H1 (cell line): ENCODE data around the gene UBXN4. TPM values are rescaled to one million over a fixed set of nuclear protein-coding genes. Genes with fewer than 3 reads are reported as not detected.

Source experiments
- CTCF ChIA-PET: fragments of 300-600 bp; sonication (Branson Sonifier 250); formaldehyde crosslinking; loops from one replicate; lab custom pipeline; 2021; ENCODE audit not compliant: partially characterized antibody; lab: Charles Lee
- POLR2A ChIA-PET: fragments of 300-600 bp; sonication (Branson Sonifier 250); formaldehyde crosslinking; loops from one replicate; lab custom pipeline; 2021; ENCODE audit warnings: inconsistent platforms; ENCODE audit not compliant: partially characterized antibody; lab: Charles Lee
- DNase-seq, 2 experiments: peaks; one replicate each; pipeline versions ENCODE4 v3.0.0 to v3.0.0-alpha.2; 2010 to 2022; ENCODE audit warnings: low spot score in 2 of 2, low read depth in 1 of 2, mixed read lengths in 1 of 2
- FAIRE-seq: peaks from 2 replicates; lab custom pipeline; 2011; peaks lifted over from hg19 to GRCh38; lab: Jason Lieb, UNC
- H2AFZ ChIP-seq: 2 replicates; pipeline ENCODE4 v1.8.1; 2012; ENCODE audit warnings: low read length, inconsistent platforms
- H2AK5ac ChIP-seq: 2 replicates; pipeline ENCODE4 v1.6.1; 2013; ENCODE audit warnings: low read depth, low read length
- H2BK120ac ChIP-seq: replicated peaks from 2 replicates; pipeline ENCODE3; 2013; ENCODE audit warnings: low read depth, low read length, inconsistent platforms
- H2BK12ac ChIP-seq: 2 replicates; pipeline ENCODE4 v1.6.1; 2013; ENCODE audit warnings: low read depth, low read length
- H2BK15ac ChIP-seq: 2 replicates; pipeline ENCODE4 v1.6.1; 2013; ENCODE audit warnings: low read length
- H2BK20ac ChIP-seq: 2 replicates; pipeline ENCODE4 v1.6.1; 2013; ENCODE audit warnings: low read length
- H2BK5ac ChIP-seq: 2 replicates; pipeline ENCODE4 v1.6.1; 2013; ENCODE audit warnings: low read depth, low read length
- H3K14ac ChIP-seq: 2 replicates; pipeline ENCODE4 v1.6.1; 2013; ENCODE audit warnings: inconsistent platforms; ENCODE audit not compliant: insufficient read length
- H3K18ac ChIP-seq: 2 replicates; pipeline ENCODE4 v1.6.1; 2013; ENCODE audit warnings: low read length; ENCODE audit errors: extremely low read depth
- H3K23ac ChIP-seq: 2 replicates; pipeline ENCODE4 v1.6.1; 2013; ENCODE audit warnings: inconsistent platforms; ENCODE audit not compliant: insufficient read length
- H3K23me2 ChIP-seq: 2 replicates; pipeline ENCODE4 v1.6.1; 2013; ENCODE audit warnings: low read depth, low read length
- H3K27ac ChIP-seq: 2 replicates; pipeline ENCODE4 v1.6.1; 2011; ENCODE audit warnings: low read depth, low read length, inconsistent platforms
- H3K27me3 ChIP-seq, 4 experiments: replicated peaks in 1 of 4; 1 replicate in 1 of 4; 2 replicates in 3 of 4; pipeline versions ENCODE4 v1.6.1 to v1.8.1; 2011 to 2013; ENCODE audit warnings: low read length in 3 of 4, mild to moderate bottlenecking in 3 of 4, inconsistent platforms in 2 of 4, mixed read lengths in 2 of 4, moderate library complexity in 1 of 4; ENCODE audit not compliant: control insufficient read depth in 3 of 4, insufficient read depth in 3 of 4; ENCODE audit errors: extremely low read depth in 1 of 4
- H3K36me3 ChIP-seq, 4 experiments: 2 replicates each; pipeline versions ENCODE4 v1.6.1 to v1.8.1; 2011 to 2013; ENCODE audit warnings: mild to moderate bottlenecking in 4 of 4, low read length in 3 of 4, moderate library complexity in 2 of 4, control low read depth in 1 of 4, inconsistent platforms in 1 of 4; ENCODE audit not compliant: insufficient read depth in 4 of 4, control insufficient read depth in 2 of 4
- H3K4ac ChIP-seq: replicated peaks from 2 replicates; pipeline ENCODE3; 2013; ENCODE audit warnings: low read length, low read depth, mixed read lengths, inconsistent platforms; ENCODE audit not compliant: insufficient read length
- H3K4me1 ChIP-seq, 4 experiments: replicated peaks in 1 of 4; 1 replicate in 1 of 4; 2 replicates in 3 of 4; pipeline versions ENCODE4 v1.6.1 to v1.8.1; 2011 to 2013; ENCODE audit warnings: low read length in 3 of 4, inconsistent platforms in 2 of 4, mixed read lengths in 1 of 4; ENCODE audit not compliant: insufficient read depth in 4 of 4, control insufficient read depth in 3 of 4
- H3K4me2 ChIP-seq, 2 experiments: 2 replicates each; pipeline versions ENCODE4 v1.6.1 to v1.8.1; 2011 to 2013; ENCODE audit warnings: low read depth in 2 of 2, low read length in 2 of 2, control low read depth in 1 of 2, inconsistent platforms in 1 of 2, mild to moderate bottlenecking in 1 of 2; ENCODE audit not compliant: insufficient read depth in 1 of 2
- H3K4me3 ChIP-seq, 4 experiments: fragments of 200-600, 300-600 bp in 1 of 4; sonication (generic), shearing (Covaris generic), sonication (Bioruptor Twin) in 1 of 4; 2 replicates each; pipeline versions ENCODE4 v1.5.1 to v1.8.1; 2011 to 2016; ENCODE audit warnings: low read length in 4 of 4, low read depth in 3 of 4, control low read depth in 2 of 4, inconsistent platforms in 2 of 4, mild to moderate bottlenecking in 2 of 4, mixed read lengths in 1 of 4, moderate library complexity in 1 of 4; ENCODE audit not compliant: insufficient read depth in 2 of 4; ENCODE audit errors: extremely low read depth in 1 of 4
- H3K56ac ChIP-seq: replicated peaks from 2 replicates; pipeline ENCODE3; 2013; ENCODE audit warnings: low read depth, mild to moderate bottlenecking, mixed read lengths, low read length, inconsistent platforms; ENCODE audit not compliant: insufficient read length
- H3K79me1 ChIP-seq: 2 replicates; pipeline ENCODE4 v1.6.1; 2013; ENCODE audit warnings: low read depth, low read length, control low read depth
- H3K79me2 ChIP-seq, 2 experiments: 2 replicates each; pipeline versions ENCODE4 v1.6.1 to v1.8.1; 2012 to 2013; ENCODE audit warnings: low read length in 2 of 2, mild to moderate bottlenecking in 2 of 2, inconsistent platforms in 1 of 2; ENCODE audit not compliant: insufficient read depth in 2 of 2, control insufficient read depth in 1 of 2
- H3K9ac ChIP-seq, 4 experiments: replicated peaks in 1 of 4; 1 replicate in 1 of 4; 2 replicates in 3 of 4; pipeline versions ENCODE4 v1.6.1 to v1.8.1; 2011 to 2013; ENCODE audit warnings: low read depth in 3 of 4, low read length in 3 of 4, control low read depth in 2 of 4, mild to moderate bottlenecking in 2 of 4, moderate library complexity in 2 of 4, inconsistent platforms in 1 of 4; ENCODE audit errors: extremely low read depth in 1 of 4
- H3K9me3 ChIP-seq, 2 experiments: 2 replicates each; pipeline versions ENCODE4 v1.6.1 to v1.8.1; 2012 to 2013; ENCODE audit warnings: mild to moderate bottlenecking in 2 of 2, moderate library complexity in 2 of 2, control low read depth in 1 of 2, inconsistent platforms in 1 of 2, low read depth in 1 of 2, low read length in 1 of 2, mixed read lengths in 1 of 2; ENCODE audit not compliant: insufficient read depth in 2 of 2
- H4K20me1 ChIP-seq, 2 experiments: replicated peaks in 1 of 2; 2 replicates each; pipeline versions ENCODE3 to v1.8.1; 2011 to 2013; ENCODE audit warnings: inconsistent platforms in 2 of 2, low read length in 2 of 2, mild to moderate bottlenecking in 1 of 2; ENCODE audit not compliant: insufficient read depth in 2 of 2, control insufficient read depth in 1 of 2
- H4K5ac ChIP-seq: 2 replicates; pipeline ENCODE4 v1.6.1; 2013; ENCODE audit warnings: low read length, low read depth, mixed read lengths, inconsistent platforms; ENCODE audit not compliant: insufficient read length
- H4K8ac ChIP-seq: 2 replicates; pipeline ENCODE4 v1.8.0; 2013; ENCODE audit warnings: mild to moderate bottlenecking, moderate library complexity, low read length, inconsistent platforms; ENCODE audit not compliant: insufficient read depth; ENCODE audit errors: extremely low read depth
- H4K91ac ChIP-seq: replicated peaks from 2 replicates; pipeline ENCODE3; 2013; ENCODE audit warnings: low read length, mixed read lengths, inconsistent platforms; ENCODE audit not compliant: insufficient read length
- CHD2 ChIP-seq: IDR thresholded peaks from 2 replicates; pipeline ENCODE4 v1.6.1; 2012; ENCODE audit warnings: low read length, improper control_type of control experiment
- CTBP2 ChIP-seq: IDR thresholded peaks from 2 replicates; pipeline ENCODE4 v1.7.0; 2011; ENCODE audit warnings: borderline replicate concordance, mild to moderate bottlenecking, moderate library complexity, mixed read lengths, low read length; ENCODE audit not compliant: insufficient read depth, insufficient read length
- EP300 ChIP-seq, 2 experiments: IDR thresholded peaks; 1 replicate in 1 of 2; 2 replicates in 1 of 2; pipeline ENCODE4 v1.6.1; 2011 to 2012; ENCODE audit warnings: low read depth in 2 of 2, low read length in 2 of 2, mild to moderate bottlenecking in 2 of 2, borderline replicate concordance in 1 of 2, inconsistent platforms in 1 of 2, moderate library complexity in 1 of 2
- GABPA ChIP-seq: IDR thresholded peaks from 2 replicates; pipeline ENCODE4 v1.6.1; 2011; ENCODE audit warnings: mild to moderate bottlenecking, low read length, moderate library complexity, borderline replicate concordance; ENCODE audit not compliant: insufficient read depth
- GTF2F1 ChIP-seq: IDR thresholded peaks from 2 replicates; pipeline ENCODE4 v1.6.1; 2012; ENCODE audit warnings: low read depth, low read length, improper control_type of control experiment, borderline replicate concordance
- POLR2A ChIP-seq, 2 experiments: IDR thresholded peaks; 1 replicate in 1 of 2; 2 replicates in 1 of 2; pipeline ENCODE4 v1.6.1; 2011; ENCODE audit warnings: low read depth in 2 of 2, low read length in 2 of 2, mild to moderate bottlenecking in 2 of 2; ENCODE audit errors: control extremely low read depth in 1 of 2
- RBBP5 ChIP-seq: IDR thresholded peaks from 2 replicates; pipeline ENCODE4 v1.7.1; 2012; ENCODE audit warnings: low read depth, mild to moderate bottlenecking, inconsistent platforms, low read length, moderate library complexity, borderline replicate concordance
- SIRT6 ChIP-seq: IDR thresholded peaks from one replicate; pipeline ENCODE4 v1.7.1; 2012; ENCODE audit warnings: low read length, inconsistent platforms
- SP1 ChIP-seq: IDR thresholded peaks from 2 replicates; pipeline ENCODE4 v1.6.1; 2011; ENCODE audit warnings: low read depth, low read length
- TEAD4 ChIP-seq: IDR thresholded peaks from 2 replicates; pipeline ENCODE4 v1.6.1; 2012; ENCODE audit warnings: low read depth, low read length, inconsistent platforms, mixed read lengths
- ZNF274 ChIP-seq: IDR thresholded peaks from 2 replicates; pipeline ENCODE4 v1.7.0; 2012; ENCODE audit warnings: low read length, borderline replicate concordance; ENCODE audit errors: extremely low read depth
- WGBS, 2 experiments: shearing (Covaris generic) in 1 of 2; methylation state at CpG; one replicate each; pipeline versions ENCODE4 v1.1.6 to v1.1.7; 2013 to 2015; ENCODE audit warnings: low lambda C conversion rate in 2 of 2, mixed read lengths in 2 of 2, inconsistent platforms in 1 of 2, low coverage in 1 of 2, missing lambda C conversion rate in 1 of 2; ENCODE audit not compliant: insufficient replicate concordance in 2 of 2, insufficient coverage in 1 of 2, insufficient read length in 1 of 2; ENCODE audit errors: extremely low coverage in 1 of 2, missing lambda C conversion rate in 1 of 2; 5-methylcytosine and 5-hydroxymethylcytosine counted together
- polyA plus RNA-seq, 7 experiments: library from polyadenylated mRNA; depleted of rRNA in 3 of 7; stranded (reverse) in 5 of 7; unstranded in 2 of 7; fragments of >200 nt in 5 of 7; fragments of 200-250 nt in 2 of 7; gene quantifications; 1 replicate in 5 of 7; 2 replicates in 1 of 7; 4 replicates in 1 of 7; pipeline versions ENCODE4 v1.2.1 to v1.2.3, GENCODE V29; 2011 to 2013; ENCODE audit warnings: missing spikeins in 2 of 7, mixed read lengths in 2 of 7
- total RNA-seq: library from RNA; stranded (reverse); fragmentation: NEBNext Ultra II Directional; extraction: Animal tissue kit (Norgen Biotek cat#: 25700); gene quantifications from 2 replicates; pipeline ENCODE4 v1.2.1, GENCODE V29; 2021
- TF ChIP-seq, protein P1 (sequence below): IDR thresholded peaks from 2 replicates; pipeline ENCODE4 v1.6.1; 2012; ENCODE audit warnings: inconsistent platforms

The UBXN4 gene
- total and polyA plus RNA-seq, 2 of the 8 experiments (the other 6 are each of a cell fraction or from before 2014, with no cell fraction given): 20.1 to 64.2 TPM

DNA sequence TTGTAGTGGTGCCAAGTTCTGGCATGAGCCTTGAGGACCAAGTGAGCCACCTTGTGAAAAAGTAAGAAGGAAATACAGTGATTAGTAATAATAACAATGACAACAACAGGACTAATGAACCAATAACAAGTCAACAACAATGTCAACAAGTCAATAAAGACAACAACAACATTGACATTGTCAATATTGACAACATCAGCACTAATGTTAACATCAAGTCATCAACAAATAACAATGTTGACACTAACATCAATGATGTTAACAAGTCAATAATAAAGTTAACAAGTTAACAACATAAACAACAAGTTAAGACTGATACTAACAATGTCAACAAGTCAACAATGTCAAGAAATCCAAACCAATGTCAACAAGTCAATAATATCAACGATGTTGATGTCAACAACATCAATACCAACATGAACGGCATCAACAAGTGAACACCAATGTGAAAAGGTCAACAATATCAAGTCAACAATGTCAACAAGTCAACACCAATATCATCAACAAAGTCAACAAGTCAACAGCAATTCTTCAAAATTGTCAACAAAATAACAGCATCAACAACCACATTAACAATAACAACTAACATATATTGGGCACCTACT is 71.4 kb downstream of the UBXN4 start:
- Histone ChIP-seq H3K23me2 (no peaks in the 10 kb centered on the region), H2BK5ac (no peak overlapping the region), H3K23ac (no peak overlapping the region), H3K9me3 (no peaks in the 10 kb centered on the region), H2BK120ac (no peak overlapping the region), H3K79me1 (no peaks in the 10 kb centered on the region), H3K27me3 (no peaks in the 10 kb centered on the region), H3K4ac (no peak overlapping the region), H3K79me2 (no peaks in the 10 kb centered on the region), H3K4me1 (no peaks in the 10 kb centered on the region; a peak in 1 of 7 replicates), H2BK20ac (no peak overlapping the region), H4K91ac (no peak overlapping the region), H4K20me1 (no peaks in the 10 kb centered on the region), H2AK5ac (no peak overlapping the region), H4K5ac (no peak overlapping the region), H3K4me3 (no peak overlapping the region), H3K14ac (no peak overlapping the region), H3K4me2 (no peak overlapping the region), H4K8ac (no peak overlapping the region), H2AFZ (no peak overlapping the region), H3K27ac (no peak overlapping the region), H3K56ac (no peak overlapping the region), H3K36me3 (no peaks in the 10 kb centered on the region), H2BK15ac (no peak overlapping the region), H3K9ac (no peak overlapping the region), H3K18ac (no peak overlapping the region), H2BK12ac (no peak overlapping the region)
- CTCF ChIA-PET: interaction anchor here (0.9 to 2.4 kb wide), 3 partner anchors 11 to 15 kb away, joined by 3 to 22 read pairs (median 7); no protein-coding TSS in a partner anchor
- FAIRE-seq (no peak), DNase-seq (no peak)
- POLR2A ChIA-PET: no interaction called here
- TF ChIP-seq RBBP5: no peak
- no peak for TF ChIP-seq SIRT6
- no peak for TF ChIP-seq CTBP2
- TF ChIP-seq GTF2F1: no peak
- TF ChIP-seq GABPA: no peak
- no peak for TF ChIP-seq CHD2
- no peak for TF ChIP-seq EP300 (IDR thresholded peaks at IDR 0.05; ENCODE audit: borderline replicate concordance in 1 of 2, low read depth in 2 of 2, low read length in 2 of 2)
- TF ChIP-seq, protein P1, sequence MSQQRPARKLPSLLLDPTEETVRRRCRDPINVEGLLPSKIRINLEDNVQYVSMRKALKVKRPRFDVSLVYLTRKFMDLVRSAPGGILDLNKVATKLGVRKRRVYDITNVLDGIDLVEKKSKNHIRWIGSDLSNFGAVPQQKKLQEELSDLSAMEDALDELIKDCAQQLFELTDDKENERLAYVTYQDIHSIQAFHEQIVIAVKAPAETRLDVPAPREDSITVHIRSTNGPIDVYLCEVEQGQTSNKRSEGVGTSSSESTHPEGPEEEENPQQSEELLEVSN: no peak
- TF ChIP-seq SP1: no peak
- no peak for TF ChIP-seq TEAD4
- TF ChIP-seq POLR2A (IDR thresholded peaks at IDR 0.05; ENCODE audit: control extremely low read depth in 1 of 2, low read depth in 2 of 2, low read length in 2 of 2): no peak
- no peak for TF ChIP-seq ZNF274
- WGBS, 2 experiments: 81% methylated on average over 2 of the region's 2 CpGs; no CpG with 5 or more reads in 1 of the 2 experiments
